SH-SY5Y (cell line): Measurements from ENCODE around the gene CLEC7A.

Experiments used
- GATA2 ChIP-seq: IDR thresholded peaks from 2 replicates; pipeline ENCODE4 v1.6.1; 2011; ENCODE audit warnings: mild to moderate bottlenecking, low read depth, low read length
- GATA3 ChIP-seq: IDR thresholded peaks from 2 replicates; pipeline ENCODE4 v1.6.1; 2011; ENCODE audit warnings: low read depth, mild to moderate bottlenecking, low read length, moderate library complexity

- TF ChIP-seq GATA3 (no peak), GATA2 (no peak)
Observed at GRCh38 chr12:10167599-10167998, 37.6 kb upstream of the CLEC7A start.
